HG03066 (cell line): ENCODE data around the gene ZBTB45.
A peak's percentile ranks its signal among the peaks of the same experiment; 100 is the strongest.

Experiments
- ATAC-seq: cut with Tn5 transposase; IDR thresholded peaks from one replicate; pipeline ENCODE4 v1.9.1; 2021; ENCODE audit warnings: low read depth; ENCODE audit not compliant: unreplicated experiment

The ZBTB45 gene

DNA sequence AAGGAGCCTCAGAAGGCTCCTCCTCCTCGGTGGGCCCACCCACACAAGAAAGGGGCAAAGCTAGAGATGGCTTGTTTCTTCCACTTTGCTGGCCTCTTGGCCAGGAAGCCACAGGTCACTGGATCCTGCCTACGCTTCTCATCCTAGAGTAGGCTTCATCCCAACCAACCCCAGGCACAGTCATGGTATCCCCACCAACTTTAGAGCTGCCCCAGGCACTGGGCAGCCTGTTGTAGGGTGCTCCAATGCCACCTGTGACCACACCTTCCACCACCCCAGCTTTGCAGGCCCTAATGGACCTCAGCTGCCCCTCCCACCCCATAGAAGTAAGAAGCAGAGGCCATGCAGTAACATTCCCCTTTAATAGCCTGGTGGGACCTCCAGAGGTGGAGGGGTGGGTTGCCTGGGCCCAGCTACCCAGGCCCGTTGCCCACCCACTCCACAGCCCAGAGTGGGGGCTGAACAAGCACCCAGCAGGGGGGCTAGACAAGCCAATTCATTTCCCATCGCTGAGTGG, 35.8 kb upstream of the ZBTB45 start:
- ATAC-seq = no peak

DNA sequence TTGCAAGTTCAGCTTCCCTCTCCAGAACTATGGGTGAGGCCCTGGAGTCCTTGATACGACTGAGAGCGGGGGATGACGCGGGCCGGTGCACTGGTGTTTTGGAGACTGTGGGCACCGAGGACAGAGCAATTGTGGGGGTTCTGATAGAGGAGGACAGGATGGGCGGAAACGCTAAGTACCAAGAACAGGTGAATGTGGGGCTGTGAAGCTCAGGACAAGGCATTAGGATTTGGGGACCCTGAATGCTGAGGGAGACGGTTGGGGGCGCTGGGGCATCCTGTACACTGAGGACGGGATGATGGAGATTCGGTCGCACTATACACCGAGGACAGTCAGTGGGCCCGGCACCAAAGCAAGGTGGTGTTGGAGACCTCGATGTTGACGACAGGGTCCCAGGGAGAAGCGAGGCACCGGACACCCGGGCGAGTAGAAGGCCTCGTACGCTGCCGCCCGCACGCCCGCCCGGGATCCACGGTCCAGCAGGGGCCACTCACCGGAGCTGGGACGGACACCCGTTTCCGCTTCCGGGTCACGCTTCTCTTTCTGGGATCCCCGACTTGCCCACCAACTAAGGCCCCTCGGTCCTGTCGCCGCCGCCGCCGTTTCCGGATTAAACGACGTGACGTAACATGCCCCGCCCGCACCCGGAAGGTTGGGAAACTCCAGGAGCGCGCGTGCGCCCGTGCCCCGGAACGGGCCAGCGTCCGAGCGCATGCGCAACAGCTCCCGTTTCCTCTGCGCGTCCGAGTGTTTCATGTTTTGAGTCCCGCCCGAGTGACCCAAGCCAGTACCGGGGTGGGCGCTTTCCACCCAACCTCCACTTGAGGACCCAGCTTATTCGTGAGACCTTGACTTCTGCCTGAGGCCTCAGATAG, 35.1 kb upstream of the ZBTB45 start, which contains the start of gene CHMP2A:
Gene CHMP2A, minus strand, starts transcription at position 612 of the 875 bp plus-strand sequence. CDS start 893 bp downstream, outside the sequence.
- ATAC-seq = peak; percentile 33

DNA sequence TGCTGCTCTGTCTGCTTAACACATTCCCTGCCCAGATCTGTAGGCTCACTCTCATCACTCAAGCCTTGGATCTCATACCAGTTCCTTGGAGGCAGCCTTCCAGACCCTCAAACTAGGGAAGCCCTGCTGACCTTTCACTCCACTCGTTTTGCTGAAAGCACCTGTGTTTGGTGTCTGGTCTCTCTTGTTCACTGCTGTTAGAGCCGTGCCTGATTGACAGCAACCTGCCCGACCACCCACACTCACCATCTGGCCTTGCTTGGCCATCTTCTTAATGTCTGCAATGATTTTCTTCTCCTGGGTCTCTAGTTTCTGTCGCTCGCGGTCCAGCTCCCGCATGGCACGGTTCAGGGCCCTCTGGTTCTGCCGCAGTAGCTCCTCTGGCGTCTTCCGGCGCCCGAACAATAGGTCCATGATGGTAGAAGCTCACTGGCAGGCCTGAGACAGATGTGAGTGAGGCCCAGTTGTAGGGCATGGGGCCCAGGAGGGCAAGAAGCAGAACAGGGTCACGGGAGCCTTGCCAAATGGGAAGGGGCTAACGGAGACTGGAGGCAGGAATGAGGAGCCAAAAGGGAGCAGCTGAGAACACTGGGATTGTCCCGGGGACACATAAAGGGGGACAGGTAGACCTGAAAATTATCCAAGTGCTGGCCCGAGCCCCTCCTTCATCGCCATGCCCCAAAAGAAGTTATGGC, 34.3 kb upstream of the ZBTB45 start:
- no peak for ATAC-seq

DNA sequence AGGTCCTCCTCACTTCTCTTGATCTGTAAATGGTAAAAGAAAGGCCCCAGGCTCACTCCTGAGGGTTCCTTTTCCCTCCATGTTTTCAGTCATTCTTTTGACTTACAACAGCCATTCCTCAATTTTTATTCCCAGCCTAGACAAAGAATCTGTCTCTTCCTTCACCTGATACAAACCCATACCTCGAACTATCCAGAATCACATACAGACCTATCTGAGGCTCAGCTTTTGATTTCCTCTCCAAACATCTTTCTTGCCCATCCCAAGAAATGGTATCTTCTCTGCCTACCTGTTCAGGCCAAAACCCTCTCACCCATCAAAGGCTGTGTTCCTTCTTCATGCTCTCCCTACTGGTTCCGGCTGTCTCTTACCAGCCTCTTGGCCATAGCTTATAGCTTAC, 33.0 kb upstream of the ZBTB45 start:
- ATAC-seq = no peak

DNA sequence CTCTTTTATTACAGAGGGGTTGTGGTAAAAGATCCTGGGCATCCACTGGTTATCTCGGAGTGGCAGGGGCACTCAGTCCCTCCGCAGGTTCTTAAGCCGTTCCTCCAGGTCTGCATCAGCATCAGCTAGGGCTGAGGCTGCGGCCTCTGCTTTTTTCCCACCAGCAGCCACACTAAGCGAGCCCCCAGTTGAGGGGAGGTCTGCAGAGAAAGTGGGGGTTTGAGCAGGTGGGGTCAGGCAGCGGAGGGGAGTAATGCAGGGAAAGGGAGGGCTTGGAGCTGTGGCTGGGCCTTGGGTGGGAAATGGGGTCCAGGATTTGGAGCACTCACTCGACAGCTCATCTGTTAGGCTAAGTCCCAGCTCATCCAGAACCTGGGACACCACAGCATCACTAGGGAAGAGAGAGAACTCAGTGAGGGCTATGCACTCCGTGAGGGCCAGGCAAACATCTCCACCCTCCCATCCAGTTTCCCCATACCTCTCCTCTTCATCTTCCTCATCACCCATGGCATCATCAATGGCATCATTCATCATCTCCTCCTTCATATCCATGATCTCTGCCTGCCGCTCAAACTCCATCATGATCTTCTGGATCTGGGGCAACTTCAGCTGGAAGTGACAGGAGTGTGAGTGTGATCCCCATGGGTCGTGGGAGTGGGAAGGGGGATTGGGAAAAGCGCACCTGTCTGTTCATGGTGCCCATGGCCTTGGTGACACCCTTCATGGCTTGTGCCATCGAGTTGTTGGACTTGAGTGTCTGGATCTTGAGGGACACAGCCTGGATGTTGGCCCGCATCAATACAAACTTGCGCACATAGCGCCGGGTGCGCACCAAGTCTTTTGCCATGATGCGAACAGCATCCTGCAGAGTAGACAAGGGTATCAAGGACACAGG, 32.2 kb upstream of the ZBTB45 start:
- no peak for ATAC-seq

DNA sequence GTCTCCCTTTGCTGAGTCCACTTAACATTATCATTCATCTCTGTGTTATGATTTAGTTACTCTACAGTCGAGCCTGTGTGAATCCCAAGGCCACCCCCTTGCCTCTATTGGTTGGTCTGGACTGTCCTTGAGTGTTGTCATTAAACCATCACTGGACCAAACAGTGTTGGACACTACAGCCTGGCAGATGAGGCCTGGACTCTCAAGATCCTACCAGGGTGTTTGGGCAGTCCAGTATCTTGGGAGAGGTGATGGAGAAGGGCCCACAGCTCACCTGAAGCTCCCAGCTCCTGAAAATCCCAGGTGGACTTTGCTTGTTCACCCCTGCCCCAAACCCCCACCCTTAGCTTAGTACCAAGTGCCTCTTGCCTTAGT, 31.5 kb upstream of the ZBTB45 start:
- ATAC-seq = no peak

DNA sequence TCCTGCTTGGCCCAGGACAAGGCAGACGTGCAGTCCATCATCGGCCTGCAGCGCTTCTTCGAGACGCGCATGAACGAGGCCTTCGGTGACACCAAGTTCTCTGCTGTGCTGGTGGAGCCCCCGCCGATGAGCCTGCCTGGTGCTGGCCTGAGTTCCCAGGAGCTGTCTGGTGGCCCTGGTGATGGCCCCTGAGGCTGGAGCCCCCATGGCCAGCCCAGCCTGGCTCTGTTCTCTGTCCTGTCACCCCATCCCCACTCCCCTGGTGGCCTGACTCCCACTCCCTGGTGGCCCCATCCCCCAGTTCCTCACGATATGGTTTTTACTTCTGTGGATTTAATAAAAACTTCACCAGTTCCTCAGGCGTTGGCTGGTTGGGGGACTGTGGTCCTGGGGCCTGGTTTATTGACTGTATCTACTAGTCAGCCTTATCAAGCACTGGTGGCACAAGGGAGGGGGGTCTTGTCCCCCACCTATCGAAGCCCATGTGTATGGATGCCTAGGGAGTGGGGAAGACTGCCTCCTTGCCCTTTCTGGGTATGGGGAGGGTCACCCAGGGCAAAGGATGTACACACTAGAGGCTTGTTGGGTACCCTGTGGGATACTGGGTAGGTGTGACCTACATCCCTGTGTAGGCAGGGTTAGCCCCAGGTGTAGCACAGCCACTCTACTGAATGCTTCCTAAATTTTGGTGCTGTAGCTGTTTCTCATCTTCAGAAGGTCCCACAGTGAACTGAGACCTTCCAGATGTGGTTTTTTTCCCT, 30.9 kb upstream of the ZBTB45 start:
- no peak for ATAC-seq

DNA sequence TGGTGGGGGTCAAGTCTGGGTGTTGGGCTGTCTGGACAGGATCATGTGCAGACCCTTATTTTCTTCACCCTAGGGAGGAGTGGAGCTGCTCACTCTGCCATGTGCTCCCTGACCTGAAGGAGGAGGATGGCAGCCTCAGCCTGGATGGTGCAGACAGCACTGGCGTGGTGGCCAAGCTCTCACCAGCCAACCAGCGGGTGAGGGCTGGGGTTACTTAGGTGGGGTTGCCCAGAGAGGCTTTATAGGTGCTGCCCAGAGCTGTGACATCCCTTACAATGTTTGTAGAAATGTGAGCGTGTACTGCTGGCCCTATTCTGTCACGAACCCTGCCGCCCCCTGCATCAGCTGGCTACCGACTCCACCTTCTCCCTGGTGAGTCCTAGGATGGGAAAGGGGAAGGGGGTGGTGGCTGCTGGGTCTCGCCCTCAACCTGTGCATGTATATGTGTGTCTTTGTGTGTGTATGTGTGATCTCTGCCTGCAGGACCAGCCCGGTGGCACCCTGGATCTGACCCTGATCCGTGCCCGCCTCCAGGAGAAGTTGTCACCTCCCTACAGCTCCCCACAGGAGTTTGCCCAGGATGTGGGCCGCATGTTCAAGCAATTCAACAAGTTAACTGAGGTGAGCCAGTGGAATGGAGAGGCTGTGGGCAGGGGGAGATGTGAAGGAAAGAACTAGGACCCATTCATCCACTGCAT, 30.2 kb upstream of the ZBTB45 start:
- ATAC-seq = no peak

DNA sequence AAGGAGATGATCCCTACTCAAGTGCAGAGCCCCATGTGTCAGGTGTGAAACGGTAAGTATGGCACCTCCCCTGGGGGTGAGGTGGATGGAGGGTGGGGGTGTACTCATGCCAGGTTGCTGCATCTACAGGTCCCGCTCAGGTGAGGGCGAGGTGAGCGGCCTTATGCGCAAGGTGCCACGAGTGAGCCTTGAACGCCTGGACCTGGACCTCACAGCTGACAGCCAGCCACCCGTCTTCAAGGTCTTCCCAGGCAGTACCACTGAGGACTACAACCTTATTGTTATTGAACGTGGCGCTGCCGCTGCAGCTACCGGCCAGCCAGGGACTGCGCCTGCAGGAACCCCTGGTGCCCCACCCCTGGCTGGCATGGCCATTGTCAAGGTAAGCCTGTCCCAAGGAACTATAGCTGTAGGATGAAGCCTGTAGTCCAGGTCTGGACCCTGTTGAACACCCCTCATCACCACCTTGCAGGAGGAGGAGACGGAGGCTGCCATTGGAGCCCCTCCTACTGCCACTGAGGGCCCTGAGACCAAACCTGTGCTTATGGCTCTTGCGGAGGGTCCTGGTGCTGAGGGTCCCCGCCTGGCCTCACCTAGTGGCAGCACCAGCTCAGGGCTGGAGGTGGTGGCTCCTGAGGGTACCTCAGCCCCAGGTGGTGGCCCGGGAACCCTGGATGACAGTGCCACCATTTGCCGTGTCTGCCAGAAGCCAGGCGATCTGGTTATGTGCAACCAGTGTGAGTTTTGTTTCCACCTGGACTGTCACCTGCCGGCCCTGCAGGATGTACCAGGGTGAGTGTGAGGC, 29.5 kb upstream of the ZBTB45 start:
- ATAC-seq = no peak

DNA sequence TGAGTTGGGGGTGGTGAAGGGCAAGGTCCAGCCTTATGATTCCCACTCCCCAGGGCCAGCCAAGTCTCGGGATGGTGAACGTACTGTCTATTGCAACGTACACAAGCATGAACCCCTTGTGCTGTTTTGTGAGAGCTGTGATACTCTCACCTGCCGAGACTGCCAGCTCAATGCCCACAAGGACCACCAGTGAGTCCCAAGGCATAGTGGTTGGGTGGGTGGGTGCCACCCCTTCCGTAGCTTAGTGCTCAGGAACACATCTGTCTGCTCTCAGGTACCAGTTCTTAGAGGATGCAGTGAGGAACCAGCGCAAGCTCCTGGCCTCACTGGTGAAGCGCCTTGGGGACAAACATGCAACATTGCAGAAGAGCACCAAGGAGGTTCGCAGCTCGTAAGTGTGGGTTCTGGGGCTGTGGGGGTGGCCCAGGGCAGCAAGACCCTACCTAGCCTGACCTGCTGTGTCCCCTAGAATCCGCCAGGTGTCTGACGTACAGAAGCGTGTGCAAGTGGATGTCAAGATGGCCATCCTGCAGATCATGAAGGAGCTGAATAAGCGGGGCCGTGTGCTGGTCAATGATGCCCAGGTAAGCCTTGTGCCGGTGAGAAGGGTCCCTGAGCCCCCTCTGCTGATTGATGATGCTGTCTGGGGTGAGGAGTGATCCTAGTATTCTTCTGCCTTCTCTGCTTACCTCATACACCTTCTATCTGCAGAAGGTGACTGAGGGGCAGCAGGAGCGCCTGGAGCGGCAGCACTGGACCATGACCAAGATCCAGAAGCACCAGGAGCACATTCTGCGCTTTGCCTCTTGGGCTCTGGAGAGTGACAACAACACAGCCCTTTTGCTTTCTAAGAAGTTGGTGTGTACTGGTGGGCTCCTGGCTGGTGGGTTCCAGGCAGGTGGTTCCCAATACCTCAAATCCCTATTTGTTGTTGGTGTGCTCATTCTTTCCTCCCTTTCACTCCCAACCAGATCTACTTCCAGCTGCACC, 28.0 kb upstream of the ZBTB45 start:
- ATAC-seq = no peak

DNA sequence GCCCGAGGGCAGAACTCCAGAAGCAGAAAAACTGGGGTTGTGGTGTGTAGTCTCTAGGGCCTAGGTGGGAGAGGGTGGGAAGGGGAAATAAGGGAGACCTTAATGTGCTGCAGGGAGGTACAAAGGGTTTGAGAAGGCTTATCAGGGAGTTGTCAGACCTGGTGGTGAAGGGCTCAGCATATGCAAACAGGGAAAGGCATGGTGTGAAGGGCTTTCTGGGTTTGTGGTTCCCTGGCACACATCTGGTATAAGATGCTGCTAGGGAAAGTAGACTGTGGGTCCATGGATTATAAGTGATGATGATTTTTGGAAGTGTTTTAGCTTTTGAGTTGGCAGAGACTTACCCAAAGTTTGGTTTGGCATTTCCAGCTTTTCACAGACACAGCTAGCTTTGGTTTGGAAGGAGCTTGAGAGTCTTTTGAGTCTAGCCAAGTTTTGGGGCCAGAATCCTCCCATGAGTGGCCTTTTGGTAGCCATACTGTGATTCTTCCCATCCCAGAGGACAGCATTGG, 26.5 kb upstream of the ZBTB45 start:
- no peak for ATAC-seq

DNA sequence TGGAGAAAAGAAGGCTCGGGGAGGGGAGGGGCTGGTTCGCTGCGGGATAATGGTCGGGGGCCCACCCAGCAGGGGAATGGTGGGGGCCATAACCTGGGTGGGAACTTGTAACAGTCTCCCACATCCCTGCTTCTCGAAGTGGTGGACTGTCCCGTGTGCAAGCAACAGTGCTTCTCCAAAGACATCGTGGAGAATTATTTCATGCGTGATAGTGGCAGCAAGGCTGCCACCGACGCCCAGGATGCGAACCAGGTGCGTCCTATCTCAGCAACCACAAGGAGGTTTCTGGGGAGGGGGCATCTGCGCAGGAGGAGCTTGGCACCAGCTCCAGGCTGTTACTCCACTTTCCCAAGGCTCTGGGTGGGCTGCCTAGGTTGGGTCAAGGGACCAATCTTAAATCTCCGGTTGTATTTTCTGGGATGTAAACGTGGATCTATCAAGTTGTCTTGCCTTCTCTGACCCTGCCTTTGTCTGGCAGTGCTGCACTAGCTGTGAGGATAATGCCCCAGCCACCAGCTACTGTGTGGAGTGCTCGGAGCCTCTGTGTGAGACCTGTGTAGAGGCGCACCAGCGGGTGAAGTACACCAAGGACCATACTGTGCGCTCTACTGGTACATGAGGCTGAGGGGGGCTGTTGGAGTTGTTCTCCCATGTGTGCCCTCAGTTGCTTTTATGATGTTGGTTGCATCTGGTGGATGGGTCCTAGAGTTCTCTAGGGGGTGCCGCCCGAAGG, 25.8 kb upstream of the ZBTB45 start:
- ATAC-seq = no peak

DNA sequence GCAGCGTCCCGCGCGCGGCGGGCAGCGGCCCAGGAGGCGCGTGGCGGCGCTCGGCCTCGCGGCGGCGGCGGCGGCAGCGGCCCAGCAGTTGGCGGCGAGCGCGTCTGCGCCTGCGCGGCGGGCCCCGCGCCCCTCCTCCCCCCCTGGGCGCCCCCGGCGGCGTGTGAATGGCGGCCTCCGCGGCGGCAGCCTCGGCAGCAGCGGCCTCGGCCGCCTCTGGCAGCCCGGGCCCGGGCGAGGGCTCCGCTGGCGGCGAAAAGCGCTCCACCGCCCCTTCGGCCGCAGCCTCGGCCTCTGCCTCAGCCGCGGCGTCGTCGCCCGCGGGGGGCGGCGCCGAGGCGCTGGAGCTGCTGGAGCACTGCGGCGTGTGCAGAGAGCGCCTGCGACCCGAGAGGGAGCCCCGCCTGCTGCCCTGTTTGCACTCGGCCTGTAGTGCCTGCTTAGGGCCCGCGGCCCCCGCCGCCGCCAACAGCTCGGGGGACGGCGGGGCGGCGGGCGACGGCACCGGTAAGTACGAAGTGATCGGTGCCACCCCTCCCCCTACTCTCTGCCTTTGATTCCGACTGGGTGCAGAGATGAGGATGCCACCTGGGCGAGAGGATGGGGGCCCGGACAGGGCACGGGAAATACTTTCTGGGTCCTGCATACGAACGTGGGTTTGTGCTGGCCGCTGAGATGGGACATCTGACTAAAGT, 25.1 kb upstream of the ZBTB45 start:
- peak; percentile 38 for ATAC-seq

DNA sequence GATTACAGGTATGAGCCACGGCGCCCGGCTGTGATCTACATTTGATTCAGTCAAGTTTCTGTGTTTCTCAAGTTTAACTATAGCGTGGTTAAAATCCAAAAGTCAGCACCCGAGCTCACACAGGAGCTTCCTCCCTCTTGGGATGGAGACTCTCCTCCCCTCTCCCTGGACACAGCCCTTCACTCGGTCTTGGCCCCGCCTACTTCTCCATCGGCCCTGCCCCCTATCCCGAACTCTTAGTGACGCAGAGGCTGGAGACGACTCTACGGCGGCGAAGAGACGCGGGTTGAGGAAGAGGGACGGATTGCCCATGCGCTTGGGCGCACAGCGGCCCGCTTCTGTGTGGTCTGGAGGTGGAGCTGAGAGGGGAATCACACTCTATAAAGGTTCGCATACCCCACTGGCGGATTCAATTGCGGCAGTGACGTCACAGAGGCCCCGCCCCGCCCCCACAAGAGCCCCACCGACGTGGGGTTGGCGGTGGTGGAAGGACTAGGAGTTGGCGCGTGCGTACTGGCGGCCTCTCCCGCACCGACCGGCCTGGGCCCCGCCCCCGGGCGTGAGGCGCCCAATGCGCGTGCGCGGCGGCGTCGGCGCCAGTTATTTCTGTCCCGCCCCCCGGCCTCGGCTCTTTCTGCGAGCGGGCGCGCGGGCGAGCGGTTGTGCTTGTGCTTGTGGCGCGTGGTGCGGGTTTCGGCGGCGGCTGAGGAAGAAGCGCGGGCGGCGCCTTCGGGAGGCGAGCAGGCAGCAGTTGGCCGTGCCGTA, 24.4 kb upstream of the ZBTB45 start, which contains the start of gene TRIM28:
Gene TRIM28, plus strand, starts transcription at position 239 of the 765 bp plus-strand sequence. CDS start 694 bp downstream, outside the sequence.
- peak; percentile 81 for ATAC-seq
